DMS114 treated with DMSO at 0.1 percent for 48 hours (cell line): ENCODE results near the gene FBLN5.
"Not testable (repeated sequence)": the region's sequence is repeated elsewhere in the genome, so short reads cannot be mapped to it uniquely, and the experiment has no call there.

Experiments used
- DNase-seq: peaks from one replicate; lab custom pipeline; 2025; ENCODE audit not compliant: unreplicated experiment; lab: John Stamatoyannopoulos, UW

Gene FBLN5

GRCh38 chr14:91886961-91887360, 60.5 kb downstream of the FBLN5 start:
- DNase-seq: no peak

DNA sequence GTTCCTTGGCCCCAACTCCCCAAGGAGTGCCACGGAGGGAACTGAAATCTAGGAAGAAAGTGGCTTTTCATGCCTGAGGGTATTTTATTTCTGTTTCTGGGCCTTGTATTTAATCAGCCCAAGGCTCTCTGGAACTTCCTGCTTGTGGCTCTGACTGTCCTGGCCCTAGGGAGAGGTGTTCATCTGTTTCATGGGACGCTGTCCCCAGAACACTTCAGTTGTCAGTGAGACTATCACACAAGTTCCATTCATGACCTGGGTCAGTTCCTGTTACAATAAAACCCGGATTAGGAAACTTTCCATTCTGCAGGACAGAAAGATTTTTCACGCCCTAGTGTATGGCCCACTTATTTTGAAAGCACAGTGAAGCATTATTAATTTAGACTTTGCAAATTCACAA, 61.7 kb downstream of the FBLN5 start:
- no peak for DNase-seq

DNA sequence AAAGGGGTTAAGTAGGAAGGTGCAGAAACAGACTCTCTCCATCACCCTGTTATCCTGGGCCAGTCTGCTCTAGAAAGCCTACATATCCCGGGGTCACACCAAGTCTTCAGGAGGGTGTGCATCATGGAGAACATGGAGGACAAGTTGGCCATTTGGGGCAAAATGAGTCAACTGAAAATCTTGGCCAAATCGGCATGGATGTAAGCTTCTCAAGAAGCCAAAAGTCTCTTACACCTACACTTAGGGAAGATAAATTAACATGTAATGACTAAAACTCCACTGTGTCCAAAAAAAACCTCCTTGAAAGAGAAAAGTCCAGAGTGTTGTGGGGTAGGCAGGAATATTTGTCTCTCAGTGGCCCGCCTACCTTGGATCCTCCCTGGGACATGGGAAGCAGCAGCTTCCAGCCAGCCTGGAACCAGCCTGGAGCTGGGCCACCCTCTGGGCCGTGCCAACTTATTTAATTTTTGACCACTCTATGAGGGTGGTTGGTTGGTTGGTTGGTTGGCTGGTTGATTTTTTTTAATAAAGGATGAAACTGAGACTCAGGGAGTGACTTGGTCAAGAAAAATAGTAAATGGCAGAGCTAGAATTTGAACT, 62.3 kb downstream of the FBLN5 start:
- no peak for DNase-seq

- DNase-seq: no peak
Observed at GRCh38 chr14:91884664-91885063, 62.8 kb downstream of the FBLN5 start.

DNA sequence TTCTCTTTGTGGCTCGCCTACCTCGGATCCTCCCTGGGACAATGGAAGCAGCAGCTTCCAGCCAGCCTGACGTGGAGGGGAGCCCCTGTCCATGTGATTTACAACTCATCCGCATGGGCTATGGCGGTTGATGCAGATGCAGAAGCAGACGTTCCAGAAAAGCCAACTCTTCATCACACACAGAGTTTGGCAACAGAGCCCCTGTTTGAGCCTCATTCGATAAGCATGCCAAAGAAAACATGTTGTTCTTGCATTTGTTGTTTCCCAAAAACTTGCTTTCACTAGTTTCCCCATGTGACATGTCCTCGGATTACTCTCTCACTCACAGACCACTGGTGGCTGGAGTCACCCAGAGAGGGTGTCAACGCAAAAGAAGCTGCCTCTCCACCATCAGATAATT, 63.7 kb downstream of the FBLN5 start:
- DNase-seq: no peak

DNA sequence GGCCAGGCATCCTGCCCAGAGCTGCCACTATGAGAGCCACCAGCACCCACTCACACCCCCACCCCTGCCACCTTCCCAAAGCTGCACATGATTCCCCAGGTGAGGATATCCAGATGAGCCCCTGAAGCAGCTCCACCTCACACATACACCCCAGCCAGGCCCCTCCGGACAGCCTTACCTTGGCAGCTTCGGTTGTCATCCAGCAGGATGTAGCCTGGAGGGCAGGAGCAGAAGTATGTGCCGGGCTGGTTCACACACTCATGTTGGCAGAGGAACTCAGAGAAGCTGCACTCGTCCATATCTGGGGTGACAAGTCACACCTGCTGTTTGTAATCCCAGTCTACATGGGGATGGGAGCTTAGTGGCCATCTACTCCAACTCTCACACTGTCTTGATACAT, 64.7 kb downstream of the FBLN5 start:
- no peak for DNase-seq

DNA sequence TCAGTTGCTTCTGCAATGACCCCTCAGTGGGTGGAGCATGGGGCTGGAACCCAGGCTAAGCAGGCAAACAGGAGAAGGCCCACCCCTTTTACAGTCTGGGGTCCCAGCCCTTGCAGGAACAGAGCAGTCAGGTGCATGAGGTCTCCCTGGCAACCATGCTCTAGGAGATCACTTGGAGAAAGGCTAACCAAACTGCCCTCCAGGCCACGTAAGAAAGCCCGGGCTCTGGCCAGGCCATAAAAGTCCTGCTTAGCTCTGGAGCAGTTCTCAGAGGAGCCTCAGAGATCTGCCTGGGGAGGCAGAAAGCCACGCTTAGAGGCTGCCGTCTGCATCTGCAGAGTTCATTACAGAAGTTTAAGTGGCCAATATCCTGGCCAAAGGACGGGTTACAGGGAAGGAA, 65.1 kb downstream of the FBLN5 start:
- no peak for DNase-seq

DNA sequence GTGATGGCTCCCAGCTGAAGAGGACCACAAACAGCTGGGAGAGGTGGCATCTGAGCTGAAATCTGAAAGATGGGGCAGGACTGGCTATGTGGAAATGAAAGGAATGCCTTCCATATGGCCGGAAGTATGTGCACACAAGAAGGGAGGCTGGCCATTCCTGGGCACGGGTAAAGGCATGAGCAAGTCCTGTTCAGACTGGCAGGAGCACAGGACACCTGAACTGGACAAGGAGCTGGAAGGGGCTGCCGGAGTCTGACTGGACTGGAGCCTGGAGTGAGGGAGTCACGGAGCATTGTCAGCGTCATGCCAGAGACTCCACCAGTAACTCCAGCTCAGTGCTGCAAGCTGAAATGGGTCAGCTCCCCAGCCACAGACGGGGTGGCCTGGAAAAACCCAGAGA, 68.3 kb downstream of the FBLN5 start:
- no peak for DNase-seq

DNA sequence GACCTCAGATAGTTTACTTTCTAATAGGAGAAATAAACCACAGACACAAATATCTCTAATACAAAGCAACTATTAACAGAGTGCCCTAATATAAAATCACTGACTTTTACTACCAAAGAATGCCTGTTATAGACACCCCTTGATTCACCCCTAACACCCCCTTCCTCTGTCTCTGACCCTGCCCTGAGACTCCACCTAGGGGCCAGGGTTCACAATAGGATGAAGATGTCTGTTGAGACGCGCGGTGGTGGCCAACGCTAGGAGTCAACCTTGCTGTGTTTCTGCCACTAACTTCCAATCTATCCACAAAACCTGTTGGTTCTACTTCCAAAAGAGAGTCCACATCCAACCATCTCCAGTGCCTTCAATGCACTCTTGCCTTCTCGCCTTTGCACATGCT, 69.2 kb downstream of the FBLN5 start:
- DNase-seq: no peak

DNA sequence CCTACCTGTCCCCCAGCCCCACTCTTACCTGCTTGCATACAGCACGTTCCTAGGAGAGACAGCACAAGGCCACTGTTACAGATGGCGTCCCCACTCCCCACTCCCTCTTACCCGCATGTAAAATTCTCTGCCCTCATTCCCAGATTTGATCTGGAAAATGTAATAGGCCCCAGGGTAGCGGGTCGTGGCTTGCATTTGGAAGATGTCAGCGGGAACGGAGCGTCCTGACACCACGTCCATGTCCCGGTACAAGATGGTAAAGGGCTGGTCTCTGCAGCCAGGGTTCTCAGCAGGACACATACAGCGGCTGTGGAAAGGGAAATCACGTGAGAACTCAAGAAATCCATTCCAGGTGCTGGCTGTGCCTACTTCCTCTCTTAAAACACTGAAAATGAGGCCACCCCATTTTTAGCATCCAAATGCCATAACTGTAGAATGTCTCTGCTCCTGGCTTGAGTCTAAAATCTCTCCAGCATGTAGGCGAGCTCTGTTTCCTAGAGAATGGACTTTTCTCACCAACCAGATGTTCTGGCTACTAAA, 70.0 kb downstream of the FBLN5 start:
- no peak for DNase-seq

GRCh38 chr14:91876492-91876891, 71.0 kb downstream of the FBLN5 start:
- DNase-seq: no peak

GRCh38 chr14:91875525-91876286, 71.8 kb downstream of the FBLN5 start:
- DNase-seq: no peak

- no peak for DNase-seq
Observed at GRCh38 chr14:91873471-91874415, 73.8 kb downstream of the FBLN5 start.

DNA sequence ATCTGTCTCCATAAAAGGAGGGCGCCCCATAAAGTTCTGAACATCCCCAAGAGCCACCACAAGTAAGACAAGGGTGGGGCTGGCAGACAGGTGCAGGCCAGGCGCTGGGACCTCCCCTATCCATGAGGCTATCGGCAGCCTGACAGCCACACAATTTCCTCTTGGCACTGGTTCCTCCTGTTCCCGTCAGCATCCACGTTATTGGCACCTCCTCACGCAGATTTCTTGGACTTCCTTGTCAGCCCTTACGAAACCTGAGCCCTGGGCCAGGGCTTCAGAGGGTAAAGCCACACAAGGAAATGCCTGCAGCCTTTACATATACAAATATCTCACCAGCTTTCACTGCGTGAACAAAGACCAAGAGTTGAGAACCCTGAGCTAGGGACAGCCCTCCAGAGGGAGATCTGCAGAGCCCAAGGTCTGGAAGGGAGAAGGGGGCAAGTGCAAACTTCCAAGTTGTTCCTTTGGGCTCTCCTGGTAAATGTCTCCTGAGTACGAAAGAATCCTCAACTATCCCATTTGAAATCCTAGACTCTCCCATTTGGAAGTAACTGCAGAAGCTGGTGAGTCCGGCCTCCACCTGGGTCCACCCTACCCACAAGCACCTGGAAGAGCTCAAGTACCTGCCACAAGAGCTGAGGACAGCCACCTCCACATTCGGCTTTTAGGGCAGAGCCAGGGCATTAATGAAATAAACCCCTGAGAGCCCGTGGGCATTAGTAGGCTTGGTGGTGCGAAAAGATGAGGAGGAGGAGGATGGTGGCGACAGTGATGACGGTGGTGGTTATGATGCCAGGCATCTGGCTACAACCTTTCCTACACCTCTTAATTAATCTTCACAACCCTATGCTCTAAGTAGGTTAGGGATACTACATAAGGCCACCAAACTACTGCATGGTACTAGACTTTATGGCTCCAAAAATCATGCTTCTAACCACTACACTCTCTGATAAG, 74.7 kb downstream of the FBLN5 start:
- no peak for DNase-seq

GRCh38 chr14:91872011-91872501, 75.4 kb downstream of the FBLN5 start:
- DNase-seq: no peak

GRCh38 chr14:91871401-91871800, 76.1 kb downstream of the FBLN5 start:
- DNase-seq: not testable (repeated sequence)

- DNase-seq: no peak
Observed at GRCh38 chr14:91870890-91871289, 76.6 kb downstream of the FBLN5 start.

DNA sequence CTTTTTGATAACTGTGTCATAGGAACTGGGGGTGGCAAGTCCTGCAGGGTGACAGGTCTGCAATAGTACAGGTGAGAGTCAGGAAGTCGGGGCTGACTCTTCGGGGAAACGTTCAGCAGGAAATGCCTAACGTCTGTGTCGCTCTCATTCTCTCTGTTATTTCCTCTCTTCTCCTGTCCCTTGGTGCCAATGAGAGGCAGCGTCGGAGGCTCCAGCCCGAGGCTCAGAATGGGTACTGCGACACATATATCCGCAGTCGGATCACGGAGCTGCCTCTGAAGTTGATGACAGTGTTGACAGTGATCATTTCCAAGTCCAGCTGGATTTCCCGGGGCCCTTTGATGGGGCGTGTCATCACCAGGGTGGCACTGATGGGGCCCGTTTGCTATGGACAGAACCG, 77.5 kb downstream of the FBLN5 start:
- no peak for DNase-seq

DNA sequence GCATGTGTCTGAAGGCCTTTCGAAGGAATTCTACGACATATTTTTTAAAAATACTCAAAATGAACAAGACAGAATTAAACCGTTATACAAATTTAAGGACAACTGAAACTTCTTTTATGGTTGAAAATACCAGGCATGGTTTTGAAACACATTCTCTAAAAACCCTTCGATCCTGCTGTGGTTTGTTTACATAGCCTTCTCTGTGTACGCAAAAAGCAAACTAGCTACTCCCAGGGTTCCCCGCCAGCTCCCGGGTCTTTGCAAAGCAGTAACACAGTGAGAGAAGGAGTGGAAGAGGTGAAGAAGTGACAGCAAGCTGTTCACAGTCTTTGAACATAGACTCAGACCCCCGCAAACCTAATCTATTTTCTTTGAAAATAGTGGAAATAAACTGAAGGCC, 77.9 kb downstream of the FBLN5 start:
- no peak for DNase-seq

DNA sequence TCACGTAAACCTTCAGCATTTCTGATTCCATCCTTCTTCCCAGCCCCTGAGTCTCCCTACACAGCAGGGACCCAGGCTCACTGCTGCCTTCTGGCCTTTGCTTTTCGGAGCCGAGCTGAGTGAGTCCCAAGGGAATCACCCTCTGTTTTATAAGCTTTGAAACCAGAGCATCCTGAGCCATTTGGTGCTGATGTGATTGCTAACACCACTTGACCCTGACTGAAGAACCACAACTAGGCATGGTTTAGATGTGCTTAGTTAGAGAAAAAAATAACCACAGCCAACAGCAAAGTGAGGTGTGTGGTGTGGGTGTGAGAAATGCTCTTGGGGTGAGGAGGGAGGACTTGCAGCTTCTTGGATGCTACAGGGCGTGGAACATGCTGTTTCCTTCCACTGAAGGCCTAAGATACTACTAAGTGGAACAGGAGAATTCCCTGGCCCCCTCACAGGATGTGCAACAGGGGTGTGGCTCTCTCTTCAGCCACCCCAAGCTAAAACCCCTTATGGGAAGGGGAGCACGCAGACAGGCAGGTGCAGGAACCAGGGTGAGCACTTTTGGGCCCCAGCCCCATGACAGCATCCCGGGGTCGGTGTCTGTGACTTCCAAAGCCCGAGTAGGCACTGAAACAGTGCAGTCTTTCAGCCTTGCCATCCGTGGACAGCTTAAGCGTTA, 80.0 kb downstream of the FBLN5 start, which contains the start of gene TC2N:
Gene TC2N, minus strand, starts transcription at position 221 of the 673 bp plus-strand sequence. CDS start 53,767 bp downstream, outside the sequence.
- DNase-seq: no peak
